HG03575 (cell line): ENCODE data around the gene PBXIP1.

Source experiments
- ATAC-seq: cut with Tn5 transposase; IDR thresholded peaks from one replicate; pipeline ENCODE4 v1.9.1; 2021; ENCODE audit not compliant: unreplicated experiment, insufficient number of reproducible peaks, low FRiP score; ENCODE audit errors: extremely low read depth

Gene PBXIP1

GRCh38 chr1:154974808-154975408 lies 19.0 kb upstream of the PBXIP1 start:
- ATAC-seq = peak; percentile 24

- peak; percentile 36 for ATAC-seq
Measured at GRCh38 chr1:154974102-154974807, 18.4 kb upstream of the PBXIP1 start, which contains the start of gene CKS1B. CKS1B (plus strand) TSS chr1:154974681; CDS start chr1:154974746, 65 bp downstream.

DNA sequence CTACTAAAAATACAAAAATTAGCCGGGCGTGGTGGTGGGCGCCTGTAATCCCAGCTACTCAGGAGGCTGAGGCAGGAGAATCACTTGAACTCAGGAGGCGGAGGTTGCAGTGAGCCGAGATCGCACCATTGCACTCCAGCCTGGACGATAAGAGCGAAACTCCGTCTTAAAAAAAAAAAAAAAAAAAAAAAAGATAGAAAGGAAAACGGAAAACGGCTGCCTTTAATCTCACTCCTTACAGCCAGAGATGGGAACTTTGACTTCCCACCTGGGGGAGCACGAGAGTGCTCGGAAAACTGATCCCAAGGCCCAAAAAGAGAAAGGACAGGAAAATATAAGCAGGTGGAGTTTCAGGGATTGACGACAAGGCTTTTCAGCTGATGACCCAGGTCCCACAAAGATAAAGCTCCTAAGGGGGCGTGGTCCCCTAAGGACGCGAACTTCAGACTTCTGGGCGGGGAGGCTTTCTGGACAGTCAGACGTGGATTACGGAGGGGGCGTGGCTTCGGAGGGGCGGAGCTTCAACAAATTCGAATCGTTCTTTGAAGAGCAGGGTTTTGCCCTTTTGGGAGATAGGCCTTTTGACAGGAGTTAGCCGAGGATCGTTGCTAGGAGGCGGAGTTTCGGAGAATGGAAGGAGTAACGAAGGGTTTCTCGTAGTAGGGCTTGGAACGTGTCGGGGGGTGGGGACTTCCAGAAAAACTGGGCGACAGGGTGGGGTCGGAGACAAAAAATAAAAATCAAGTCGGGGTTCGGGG lies 17.6 kb upstream of the PBXIP1 start:
- ATAC-seq = no peak

GRCh38 chr1:154972517-154973343 lies 16.8 kb upstream of the PBXIP1 start:
- ATAC-seq = no peak

DNA sequence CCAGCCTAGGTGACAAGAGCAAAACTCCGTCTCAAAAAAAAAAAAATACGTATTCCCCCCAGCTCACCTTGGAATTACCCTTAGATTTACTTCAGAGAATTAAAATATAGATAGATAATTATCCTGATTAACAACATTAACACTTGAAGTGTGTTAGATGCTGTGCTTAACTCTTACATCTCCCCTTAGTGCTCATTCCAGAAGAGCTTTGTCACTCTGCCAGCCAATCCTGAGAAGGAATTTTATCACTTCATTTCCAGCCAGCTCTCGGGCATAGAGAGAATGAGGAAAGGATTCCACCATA lies 16.3 kb upstream of the PBXIP1 start:
- ATAC-seq = no peak

DNA sequence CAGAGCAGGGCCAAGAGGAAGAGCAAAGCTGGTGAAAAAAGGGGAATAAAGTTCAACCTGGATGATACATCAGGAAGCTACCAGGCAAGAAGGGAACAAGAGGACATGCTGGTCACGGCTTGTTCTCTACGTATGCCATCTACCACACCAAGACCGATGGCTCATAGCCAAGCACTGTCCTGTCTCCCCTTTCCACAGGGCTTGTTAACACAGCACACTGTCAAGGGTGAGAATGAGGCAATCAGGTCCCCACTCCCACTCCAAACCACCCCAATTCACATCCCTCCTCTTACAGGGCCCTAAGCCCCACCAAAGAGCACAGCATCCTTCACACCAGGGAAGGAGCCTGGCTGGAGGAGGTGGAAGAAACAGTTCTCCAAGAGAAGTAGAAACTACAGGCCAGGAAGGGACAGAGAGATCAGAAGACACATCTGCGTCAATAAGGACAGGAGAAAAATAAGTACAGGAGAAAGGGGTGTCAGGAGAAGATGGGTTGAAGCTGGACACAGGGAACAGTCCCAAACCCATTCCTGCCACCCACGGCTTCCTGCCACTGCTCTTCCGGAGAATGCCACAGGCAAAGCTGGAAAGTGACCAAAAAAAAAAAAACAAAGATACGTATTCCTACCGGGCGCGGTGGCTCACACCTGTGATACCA lies 15.6 kb upstream of the PBXIP1 start:
- no peak for ATAC-seq

DNA sequence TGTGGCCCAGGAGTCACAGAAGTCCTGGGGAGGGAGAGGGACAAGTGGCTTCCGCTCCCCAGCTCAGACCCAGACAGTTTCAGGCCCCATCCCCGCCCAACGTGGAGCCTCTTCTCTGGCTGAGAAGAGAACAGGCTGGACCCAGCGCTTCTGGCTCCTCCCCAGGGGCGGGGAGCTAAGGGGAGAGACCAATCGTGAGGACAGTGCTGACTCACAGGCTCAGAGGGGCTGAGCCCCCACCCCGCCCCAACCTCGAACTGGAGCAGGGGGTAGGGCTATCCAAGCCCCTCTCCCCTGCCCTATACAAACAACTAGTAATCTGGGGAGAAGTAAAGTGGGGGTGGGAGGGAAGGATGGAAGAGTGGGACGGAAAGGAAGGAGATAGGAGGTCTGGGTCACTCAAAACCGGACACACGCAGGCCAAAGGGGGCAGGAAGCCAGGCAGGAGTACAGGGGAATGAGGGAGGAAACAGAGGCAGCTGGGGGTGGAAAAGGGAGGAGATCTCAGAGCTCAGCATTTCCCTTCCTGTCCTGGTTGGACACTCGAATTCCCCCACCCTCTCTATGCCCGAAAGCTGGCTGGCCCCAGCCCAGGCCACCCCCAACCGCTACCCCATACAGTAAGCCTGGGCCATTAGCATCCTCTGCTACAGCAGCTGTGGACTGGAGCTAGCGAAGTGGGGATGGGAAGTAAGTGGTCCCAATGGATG lies 14.9 kb upstream of the PBXIP1 start, which contains the start of gene SHC1:
Gene SHC1 (minus strand): TSS at position 117 of the 710 bp plus-strand sequence. CDS start 221 bp downstream, outside the sequence.
- ATAC-seq = no peak

DNA sequence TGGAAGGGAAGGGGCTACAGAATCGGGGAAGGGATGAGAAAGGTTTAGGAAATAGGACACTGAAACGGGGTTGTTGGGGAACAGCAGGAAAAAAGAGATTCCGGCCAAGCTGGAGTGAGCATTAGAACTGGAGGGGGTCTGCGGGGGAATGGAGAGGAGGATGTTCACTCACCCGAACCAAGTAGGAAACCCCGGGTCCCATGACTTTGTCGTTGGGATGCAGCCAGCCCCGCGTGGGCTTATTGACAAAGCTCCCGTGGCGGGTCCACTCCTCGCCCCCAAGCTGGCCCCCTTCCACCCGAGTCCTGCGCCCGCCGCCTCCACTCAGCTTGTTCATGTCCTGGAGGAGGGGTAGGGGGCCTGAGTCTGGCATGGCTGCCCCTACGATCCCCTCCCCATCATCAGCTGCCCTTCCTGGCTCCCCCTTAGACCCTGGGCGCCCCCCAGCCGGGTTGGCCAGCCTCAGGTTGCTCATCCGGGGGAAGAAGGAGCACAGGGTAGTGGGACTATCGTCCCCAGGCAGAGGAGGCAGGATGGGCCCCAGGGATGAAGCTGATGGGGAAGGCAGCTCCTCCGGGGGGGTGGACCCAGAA lies 14.1 kb upstream of the PBXIP1 start:
- no peak for ATAC-seq

GRCh38 chr1:154969246-154969645 lies 13.3 kb upstream of the PBXIP1 start:
- ATAC-seq = no peak

GRCh38 chr1:154968731-154969130 lies 12.8 kb upstream of the PBXIP1 start:
- ATAC-seq = no peak

- ATAC-seq = no peak
Measured at GRCh38 chr1:154967331-154967950, 11.5 kb upstream of the PBXIP1 start.

- no peak for ATAC-seq
Measured at GRCh38 chr1:154966111-154966510, 10.2 kb upstream of the PBXIP1 start.

DNA sequence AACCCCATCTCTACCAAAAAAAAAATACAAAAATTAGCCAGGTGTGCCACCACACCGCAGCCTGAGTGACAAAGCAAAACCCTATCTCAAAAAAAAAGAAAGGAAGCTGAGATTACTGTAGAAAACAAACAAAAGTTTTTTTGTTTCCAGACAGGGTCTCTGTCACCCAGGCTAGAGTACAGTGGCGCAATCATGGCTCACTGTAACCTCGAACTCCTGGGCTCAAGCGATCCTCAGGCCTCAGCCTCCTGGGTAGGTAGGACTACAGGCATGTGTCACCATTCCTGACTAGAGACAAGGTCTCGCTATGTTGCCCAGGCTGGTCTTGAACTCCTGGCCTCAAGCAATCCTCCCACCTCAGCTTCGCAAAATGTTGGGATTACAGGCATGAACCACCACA lies 8.5 kb upstream of the PBXIP1 start:
- no peak for ATAC-seq

DNA sequence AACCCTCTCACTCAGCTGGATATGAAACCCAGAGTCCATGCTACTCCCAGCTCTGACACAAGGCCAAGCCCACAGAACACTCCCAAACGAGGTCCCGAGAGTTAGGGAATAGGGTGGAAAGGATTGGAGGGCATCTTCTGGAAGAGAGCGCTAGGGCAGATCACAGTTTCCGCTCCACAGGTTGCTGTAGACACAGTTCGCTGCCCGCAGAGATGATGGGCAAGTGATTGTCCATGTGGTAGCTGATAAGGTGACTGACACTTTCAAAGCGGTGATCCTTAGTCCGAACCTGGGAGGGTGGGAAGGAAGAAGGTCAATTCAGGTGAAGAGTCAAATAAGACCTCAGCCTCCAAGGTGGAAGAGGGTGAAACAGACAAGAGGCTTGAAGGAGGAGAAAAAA lies 7.7 kb upstream of the PBXIP1 start:
- ATAC-seq = no peak

DNA sequence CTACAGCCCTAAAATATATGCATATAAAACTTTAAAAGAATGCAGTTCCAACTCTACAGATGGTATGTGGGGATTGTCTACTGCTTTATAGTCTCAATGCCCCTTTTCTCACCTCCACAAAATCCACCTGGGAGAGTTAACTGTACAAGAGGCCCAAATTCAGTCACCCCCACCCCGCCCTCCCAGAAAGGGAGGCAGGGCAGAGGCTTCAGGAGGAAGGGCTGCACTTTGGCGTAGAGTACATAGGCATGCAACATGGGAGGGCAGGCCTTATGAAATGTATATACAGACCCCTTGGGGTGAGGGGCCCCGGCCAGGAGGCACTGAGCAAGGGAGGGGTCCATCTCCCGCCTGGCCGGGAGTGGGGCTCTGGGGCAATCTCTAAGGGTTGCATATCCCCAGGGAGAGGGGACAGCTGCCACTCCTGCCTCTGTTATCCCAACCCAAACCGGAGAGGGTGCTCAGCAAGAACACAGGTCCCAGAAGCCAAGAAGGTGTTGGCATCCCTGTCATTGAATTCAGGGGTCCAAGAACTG lies 7.0 kb upstream of the PBXIP1 start:
- no peak for ATAC-seq

- no peak for ATAC-seq
Measured at GRCh38 chr1:154962156-154962749, 6.4 kb upstream of the PBXIP1 start.
